IPS-18a (cell line): ENCODE measurements around the gene NCAN.

Experiments
- H3K27ac ChIP-seq: one replicate; pipeline ENCODE4 v1.5.1; 2013; ENCODE audit warnings: low read length
- H3K27me3 ChIP-seq: one replicate; pipeline ENCODE4 v1.6.1; 2013; ENCODE audit warnings: mild to moderate bottlenecking, low read length; ENCODE audit not compliant: control insufficient read depth, insufficient read depth
- H3K36me3 ChIP-seq: one replicate; pipeline ENCODE4 v1.6.1; 2013; ENCODE audit warnings: low read depth, low read length; ENCODE audit not compliant: control insufficient read depth
- H3K4me1 ChIP-seq: one replicate; pipeline ENCODE4 v1.6.1; 2013; ENCODE audit warnings: low read depth, low read length; ENCODE audit not compliant: control insufficient read depth
- H3K4me3 ChIP-seq: one replicate; pipeline ENCODE4 v1.5.1; 2013; ENCODE audit warnings: low read length
- H3K9ac ChIP-seq: one replicate; pipeline ENCODE4 v1.6.1; 2013; ENCODE audit warnings: mild to moderate bottlenecking, low read length, moderate library complexity
- H3K9me3 ChIP-seq: one replicate; pipeline ENCODE4 v1.6.1; 2013; ENCODE audit warnings: low read depth, low read length; ENCODE audit not compliant: control insufficient read depth

The NCAN gene

GRCh38 chr19:19280561-19280960, 68.8 kb downstream of the NCAN start:
- Histone ChIP-seq H3K4me3 (no peak overlapping the region), H3K9ac (no peak overlapping the region), H3K27me3 (no peaks in the 10 kb centered on the region), H3K9me3 (no peaks in the 10 kb centered on the region), H3K27ac (no peak overlapping the region), H3K4me1 (no peaks in the 10 kb centered on the region), H3K36me3 (peaks cover 32% of the 10 kb centered on the region)

GRCh38 chr19:19285686-19286085, 73.9 kb downstream of the NCAN start:
- Histone ChIP-seq H3K27ac (no peak overlapping the region), H3K4me1 (no peaks in the 10 kb centered on the region), H3K36me3 (peaks cover 19% of the 10 kb centered on the region), H3K9me3 (no peaks in the 10 kb centered on the region), H3K9ac (no peak overlapping the region), H3K27me3 (no peaks in the 10 kb centered on the region), H3K4me3 (no peak overlapping the region)

- Histone ChIP-seq H3K27me3 (no peaks in the 10 kb centered on the region), H3K36me3 (peaks cover 37% of the 10 kb centered on the region), H3K4me1 (no peaks in the 10 kb centered on the region), H3K9me3 (no peaks in the 10 kb centered on the region), H3K27ac (no peak overlapping the region), H3K4me3 (no peak overlapping the region), H3K9ac (no peak overlapping the region)
Observed at GRCh38 chr19:19292607-19293006, 80.8 kb downstream of the NCAN start.

GRCh38 chr19:19294914-19295313, 83.2 kb downstream of the NCAN start:
- Histone ChIP-seq H3K4me3 (no peak overlapping the region), H3K9ac (no peak overlapping the region), H3K27ac (no peak overlapping the region), H3K27me3 (no peaks in the 10 kb centered on the region), H3K4me1 (no peaks in the 10 kb centered on the region), H3K36me3 (peaks cover 33% of the 10 kb centered on the region), H3K9me3 (no peaks in the 10 kb centered on the region)

- H3K9me3 ChIP-seq: no peaks in the 10 kb centered on the region
- no peaks in the 10 kb centered on the region for H3K4me1 ChIP-seq
- peaks cover 47% of the 10 kb centered on the region for H3K36me3 ChIP-seq
- H3K9ac ChIP-seq: no peak overlapping the region
- H3K27me3 ChIP-seq: no peaks in the 10 kb centered on the region
- no peak overlapping the region for H3K4me3 ChIP-seq
- no peak overlapping the region for H3K27ac ChIP-seq
Observed at GRCh38 chr19:19296953-19297689, 85.4 kb downstream of the NCAN start.

GRCh38 chr19:19297759-19298158, 86.0 kb downstream of the NCAN start:
- no peak overlapping the region for H3K27ac ChIP-seq
- peaks cover 47% of the 10 kb centered on the region for H3K36me3 ChIP-seq
- H3K4me1 ChIP-seq: no peaks in the 10 kb centered on the region
- no peaks in the 10 kb centered on the region for H3K27me3 ChIP-seq
- no peaks in the 10 kb centered on the region for H3K9me3 ChIP-seq
- H3K9ac ChIP-seq: no peak overlapping the region
- H3K4me3 ChIP-seq: no peak overlapping the region

GRCh38 chr19:19300613-19301012, 88.9 kb downstream of the NCAN start:
- Histone ChIP-seq H3K4me3 (no peak overlapping the region), H3K4me1 (no peaks in the 10 kb centered on the region), H3K9ac (no peak overlapping the region), H3K27ac (no peak overlapping the region), H3K9me3 (no peaks in the 10 kb centered on the region), H3K36me3 (peaks cover 49% of the 10 kb centered on the region), H3K27me3 (no peaks in the 10 kb centered on the region)
